NCI-H69 (cell line): ENCODE results near the gene GLOD4.

Experiments used
- DNase-seq: peaks from one replicate; lab custom pipeline; 2025; lab: John Stamatoyannopoulos, UW

Gene GLOD4

GRCh38 chr17:742147-742793 lies 39.8 kb downstream of the GLOD4 start:
- DNase-seq = no peak

DNA sequence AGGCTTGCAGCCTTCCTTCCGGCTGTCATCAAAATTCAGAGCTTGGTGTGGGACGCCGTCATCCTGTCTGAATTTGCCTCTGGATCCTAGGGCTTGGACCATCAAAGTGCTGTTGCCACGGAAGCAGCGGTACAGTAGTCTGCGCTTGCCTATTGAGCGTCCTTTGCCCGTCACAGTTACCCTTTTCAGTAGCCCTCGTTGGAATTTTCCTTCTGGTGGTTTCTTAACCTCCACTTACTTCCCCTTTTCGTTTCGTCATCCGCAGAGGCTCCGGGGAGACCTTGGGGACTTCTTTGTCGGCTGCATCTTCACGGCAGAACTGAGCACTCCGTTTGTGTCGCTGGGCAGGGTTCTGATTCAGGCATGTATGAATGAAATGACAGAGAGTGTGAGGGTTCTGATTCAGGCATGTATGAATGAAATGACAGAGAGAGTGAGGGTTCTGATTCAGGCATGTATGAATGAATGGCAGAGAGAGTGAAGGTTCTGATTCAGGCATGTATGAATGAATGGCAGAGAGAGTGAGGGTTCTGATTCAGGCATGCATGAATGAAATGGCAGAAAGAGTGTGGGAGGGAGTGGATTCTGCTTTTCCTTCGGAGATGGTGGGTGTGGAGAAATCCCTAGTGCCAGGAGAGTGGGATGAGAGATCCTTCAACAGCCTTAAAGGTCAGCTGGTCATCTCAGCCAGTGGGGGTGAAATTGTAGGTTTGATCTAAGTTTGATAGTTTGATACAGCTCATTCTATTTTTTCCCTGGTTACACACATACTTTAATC lies 41.7 kb downstream of the GLOD4 start:
- no peak for DNase-seq

DNA sequence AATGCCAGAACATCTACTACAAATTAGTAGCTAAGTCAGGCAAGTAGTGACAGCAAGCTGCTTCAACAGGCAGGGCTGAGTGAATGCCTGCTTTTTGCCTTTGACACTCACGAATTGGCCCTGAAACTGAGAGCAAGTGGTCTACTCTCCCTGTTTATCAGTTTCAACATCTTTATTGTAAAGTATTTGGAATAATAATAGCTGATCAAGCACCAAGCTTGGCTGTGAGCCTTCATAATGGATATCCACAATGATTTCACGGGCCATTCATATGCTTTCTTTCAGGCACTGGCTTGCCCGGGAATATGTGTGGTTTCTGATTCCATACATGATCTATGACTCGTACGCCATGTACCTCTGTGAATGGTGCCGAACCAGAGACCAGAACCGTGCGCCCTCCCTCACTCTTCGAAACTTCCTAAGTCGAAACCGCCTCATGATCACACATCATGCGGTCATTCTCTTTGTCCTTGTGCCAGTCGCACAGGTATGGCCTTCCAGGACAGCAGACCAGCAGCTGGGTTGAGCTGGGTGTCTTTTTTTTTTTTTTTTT lies 44.4 kb downstream of the GLOD4 start:
- no peak for DNase-seq

GRCh38 chr17:733743-734142 lies 48.3 kb downstream of the GLOD4 start:
- DNase-seq = peak; percentile 43

DNA sequence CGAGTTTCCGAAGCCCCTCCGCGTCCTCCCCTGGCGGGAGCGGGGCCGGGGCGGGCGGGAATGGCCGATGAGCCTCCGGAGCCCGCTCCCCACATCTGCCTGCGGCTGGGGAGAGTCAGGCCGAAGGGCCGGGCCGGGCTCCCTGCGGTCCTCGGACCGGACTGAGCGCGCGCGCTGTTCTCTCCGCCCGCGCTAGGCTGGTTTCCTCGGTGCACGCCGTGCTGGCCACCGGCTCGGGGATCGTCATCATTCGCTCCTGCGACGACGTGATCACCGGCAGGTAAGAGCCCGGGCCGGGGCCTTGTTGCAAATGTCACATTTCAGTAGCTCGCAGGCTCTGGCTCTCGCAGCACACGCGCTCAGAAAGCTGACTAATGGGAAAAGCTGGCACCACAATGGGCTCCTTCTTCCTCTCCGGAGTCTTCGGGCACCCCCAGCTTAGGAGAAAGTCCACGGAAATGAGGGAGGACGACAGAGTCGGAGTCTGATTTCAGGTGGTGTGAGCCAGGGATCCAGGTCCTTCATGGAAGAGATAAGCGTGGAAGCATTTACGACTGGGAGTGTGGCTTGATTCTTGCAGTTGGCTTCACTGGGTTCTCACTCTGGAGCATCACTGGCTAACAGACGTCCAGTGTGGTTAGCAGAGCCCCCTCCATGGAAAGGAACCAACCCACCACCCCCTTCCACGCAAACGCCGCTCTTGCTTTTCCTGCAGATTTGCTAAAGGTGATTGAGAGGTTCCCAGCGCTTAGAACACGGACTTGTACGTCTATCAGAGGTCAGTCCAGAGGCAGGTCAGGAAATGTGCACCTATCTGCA lies 49.0 kb downstream of the GLOD4 start:
- DNase-seq = peak; percentile 55

DNA sequence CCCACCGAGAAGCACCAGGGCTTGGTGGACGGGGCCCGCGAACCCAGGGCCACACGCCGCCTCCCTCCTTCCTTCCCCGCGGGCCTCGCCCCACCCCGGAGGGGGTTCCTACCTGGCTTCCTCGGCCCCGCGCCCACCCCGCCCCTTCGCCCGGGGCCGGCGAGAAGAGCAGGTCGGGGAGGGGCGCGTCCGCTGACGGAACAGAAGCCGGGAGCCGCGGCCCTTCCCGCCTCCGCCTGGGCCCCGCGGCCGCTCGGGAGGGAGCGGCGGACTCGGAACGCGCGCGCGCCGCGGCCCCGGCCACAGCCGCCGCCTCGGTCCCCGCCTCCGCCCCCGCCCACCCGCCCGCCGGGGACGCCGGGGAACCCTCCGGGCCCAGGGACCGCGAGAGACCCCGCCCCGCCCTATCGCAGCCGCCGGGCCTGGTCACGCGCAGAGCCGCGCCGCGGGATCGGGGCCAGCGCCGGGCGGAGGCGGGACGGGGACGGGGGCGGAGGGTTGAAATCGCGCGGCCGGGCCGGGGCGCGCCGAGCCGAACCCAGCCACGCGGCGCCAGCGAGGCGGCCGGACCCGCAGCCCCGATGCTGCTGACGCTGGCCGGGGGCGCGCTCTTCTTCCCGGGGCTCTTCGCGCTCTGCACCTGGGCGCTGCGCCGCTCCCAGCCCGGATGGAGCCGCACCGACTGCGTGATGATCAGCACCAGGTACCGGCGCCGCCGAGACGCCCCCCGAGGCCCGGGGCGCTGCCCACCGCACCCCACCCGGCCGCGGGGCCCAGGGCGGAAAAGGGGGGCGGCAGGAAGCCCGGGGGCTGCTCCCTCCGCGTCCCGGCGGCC lies 49.8 kb downstream of the GLOD4 start, which contains the start of gene TLCD3A:
TSS of gene TLCD3A (plus strand) at position 530 of the 835 bp plus-strand sequence. CDS start at position 582, 52 bp downstream.
- peak; percentile 83 for DNase-seq

GRCh38 chr17:731644-732066 lies 50.4 kb downstream of the GLOD4 start:
- DNase-seq = no peak

GRCh38 chr17:728911-729310 lies 53.2 kb downstream of the GLOD4 start:
- DNase-seq = no peak

- DNase-seq = peak; percentile 44
Observed at GRCh38 chr17:726271-726919, 55.7 kb downstream of the GLOD4 start.

DNA sequence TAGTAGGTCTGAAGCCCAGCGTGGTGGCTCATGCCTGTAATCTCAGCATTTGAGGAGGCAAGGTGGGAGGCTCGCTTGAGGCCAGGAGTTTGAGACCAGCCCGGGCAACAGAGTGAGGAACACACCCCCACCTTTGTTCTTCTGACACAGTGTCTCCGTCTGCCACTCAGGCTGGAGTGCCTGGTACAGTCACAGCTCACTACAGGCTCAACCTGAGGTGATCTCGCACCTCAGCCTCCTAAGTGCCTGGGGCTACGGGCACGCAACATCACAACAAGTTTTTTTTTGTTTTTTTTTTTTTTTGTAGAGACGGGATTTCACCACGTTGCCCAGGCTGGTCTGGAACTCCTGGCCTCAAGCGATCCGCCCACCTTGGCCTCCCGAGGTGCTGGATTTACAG lies 56.3 kb downstream of the GLOD4 start:
- DNase-seq = peak; percentile 42

DNA sequence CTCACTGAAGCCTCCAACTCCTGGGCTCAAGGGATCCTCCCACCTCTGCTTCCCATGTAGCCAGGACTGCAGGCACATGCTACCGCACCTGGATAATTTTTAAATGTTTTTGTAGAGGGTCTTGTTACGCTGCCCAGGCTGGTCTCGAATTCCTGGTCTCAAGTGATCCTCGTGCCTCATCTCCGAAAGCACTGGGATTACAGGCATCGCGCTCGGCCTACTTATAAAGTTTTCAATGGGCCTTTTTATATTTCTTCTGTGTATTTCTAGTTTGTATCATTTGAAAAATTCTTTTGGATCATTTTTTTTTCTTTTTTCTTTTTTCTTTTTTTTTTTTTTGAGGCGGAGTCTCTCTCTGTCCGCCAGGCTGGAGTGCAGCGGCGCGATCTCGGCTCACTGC lies 57.0 kb downstream of the GLOD4 start:
- no peak for DNase-seq

- peak; percentile 19 for DNase-seq
Observed at GRCh38 chr17:721540-721937, 60.5 kb downstream of the GLOD4 start.

DNA sequence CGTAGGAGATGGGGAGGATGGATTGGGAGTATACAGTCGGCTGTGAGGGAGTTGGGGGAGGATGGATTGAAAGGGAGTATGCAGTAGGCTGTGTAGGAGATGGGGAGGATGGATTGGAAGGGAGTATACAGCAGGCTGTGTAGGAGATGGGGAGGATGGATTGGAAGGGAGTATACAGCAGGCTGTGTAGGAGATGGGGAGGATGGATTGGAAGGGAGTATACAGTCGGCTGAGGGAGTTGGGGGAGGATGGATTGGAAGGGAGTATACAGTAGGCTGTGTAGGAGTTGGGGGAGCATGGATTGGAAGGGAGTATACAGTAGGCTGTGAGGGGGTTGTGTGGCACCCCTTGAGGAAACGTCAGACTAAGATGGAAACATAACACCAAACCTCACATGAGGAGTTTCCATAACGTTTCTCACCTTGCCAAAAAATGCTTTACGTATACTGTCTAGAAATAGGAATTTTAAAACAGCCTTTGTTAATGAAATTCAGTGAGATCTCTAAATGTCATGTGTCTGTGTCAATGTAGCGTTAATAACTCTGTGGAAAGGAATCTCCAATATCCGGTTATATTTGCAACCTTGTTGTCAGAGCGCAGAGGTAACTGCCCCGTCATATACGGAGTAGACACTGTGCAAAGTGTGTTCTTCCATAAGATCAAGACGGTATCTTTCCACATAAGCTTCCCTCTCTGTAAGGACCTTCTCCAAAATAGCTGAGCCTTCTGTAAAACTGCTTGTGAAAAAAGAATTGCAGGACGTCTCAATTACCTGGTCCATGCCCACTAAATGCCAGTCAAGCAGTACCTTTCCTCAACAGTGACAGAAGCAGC lies 61.2 kb downstream of the GLOD4 start:
- peak; percentile 40 for DNase-seq

DNA sequence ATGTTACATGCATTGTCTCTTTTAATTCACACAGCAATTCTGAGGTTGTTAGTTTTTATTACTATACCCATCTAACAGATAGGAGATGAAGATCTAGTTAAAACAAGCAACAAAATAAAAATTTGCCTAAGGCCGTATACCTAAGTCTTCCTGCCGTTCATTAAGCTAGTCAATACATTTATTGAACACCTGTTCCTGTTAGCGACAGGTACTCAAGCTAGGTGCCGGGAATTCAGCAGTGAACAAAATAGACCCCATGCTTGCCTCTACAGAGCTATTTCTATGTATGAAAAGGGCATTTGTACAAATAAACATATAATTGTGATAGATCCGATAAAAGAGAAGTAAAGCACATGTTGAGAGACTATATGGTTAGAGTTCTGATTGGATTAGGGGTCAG lies 64.0 kb downstream of the GLOD4 start:
- DNase-seq = peak; percentile 3
